ENCODE results near the gene ZNF213.

DNA sequence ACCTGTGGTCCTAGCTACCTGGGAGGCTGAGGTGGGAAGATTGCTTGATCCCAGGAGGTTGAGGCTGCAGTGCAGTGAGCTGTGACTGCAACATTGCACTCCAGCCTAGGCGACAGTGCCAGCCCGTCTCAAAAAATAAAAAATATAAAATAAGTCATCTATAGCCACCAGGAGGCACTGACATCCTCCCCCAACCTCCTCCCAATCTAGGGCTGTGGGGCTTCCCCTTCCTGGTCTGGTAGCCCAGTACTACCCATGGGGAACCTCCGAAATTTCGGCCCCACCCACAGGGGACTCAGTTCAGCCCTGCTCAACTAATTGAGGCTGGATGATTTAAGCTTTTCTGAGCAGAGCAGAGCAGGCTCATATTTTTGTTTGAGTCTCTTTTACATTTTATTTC is 39.0 kb upstream of the ZNF213 start:
- TF ChIP-seq, protein P1, sequence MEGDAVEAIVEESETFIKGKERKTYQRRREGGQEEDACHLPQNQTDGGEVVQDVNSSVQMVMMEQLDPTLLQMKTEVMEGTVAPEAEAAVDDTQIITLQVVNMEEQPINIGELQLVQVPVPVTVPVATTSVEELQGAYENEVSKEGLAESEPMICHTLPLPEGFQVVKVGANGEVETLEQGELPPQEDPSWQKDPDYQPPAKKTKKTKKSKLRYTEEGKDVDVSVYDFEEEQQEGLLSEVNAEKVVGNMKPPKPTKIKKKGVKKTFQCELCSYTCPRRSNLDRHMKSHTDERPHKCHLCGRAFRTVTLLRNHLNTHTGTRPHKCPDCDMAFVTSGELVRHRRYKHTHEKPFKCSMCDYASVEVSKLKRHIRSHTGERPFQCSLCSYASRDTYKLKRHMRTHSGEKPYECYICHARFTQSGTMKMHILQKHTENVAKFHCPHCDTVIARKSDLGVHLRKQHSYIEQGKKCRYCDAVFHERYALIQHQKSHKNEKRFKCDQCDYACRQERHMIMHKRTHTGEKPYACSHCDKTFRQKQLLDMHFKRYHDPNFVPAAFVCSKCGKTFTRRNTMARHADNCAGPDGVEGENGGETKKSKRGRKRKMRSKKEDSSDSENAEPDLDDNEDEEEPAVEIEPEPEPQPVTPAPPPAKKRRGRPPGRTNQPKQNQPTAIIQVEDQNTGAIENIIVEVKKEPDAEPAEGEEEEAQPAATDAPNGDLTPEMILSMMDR (IDR thresholded peaks at IDR 0.05): peak in 1 of 4 experiments; percentile 9
- no peak for TF ChIP-seq POLR2A (IDR thresholded peaks at IDR 0.05)
